SU-DHL-6 (cell line): ENCODE data around the gene SORBS2.

Source experiments
- H2AFZ ChIP-seq: fragments of 200-600 bp; sonication (generic); 2 replicates; pipeline ENCODE4 v1.6.1; 2014; ENCODE audit warnings: low read depth, mild to moderate bottlenecking, moderate library complexity, mixed read lengths, antibody characterized with exemption, low read length; ENCODE audit not compliant: severe bottlenecking
- H3F3A ChIP-seq: fragments of 200-600 bp; shearing (Covaris generic); 2 replicates; pipeline ENCODE4 v1.6.0; 2016; ENCODE audit warnings: antibody characterized with exemption, mild to moderate bottlenecking; ENCODE audit not compliant: insufficient read depth
- H3K27ac ChIP-seq: fragments of 200-600 bp; sonication (generic); 2 replicates; pipeline ENCODE4 v1.5.1; 2016; ENCODE audit warnings: low read depth, mild to moderate bottlenecking, low read length, moderate library complexity, mixed read lengths
- H3K27me3 ChIP-seq: fragments of 200-600 bp; sonication (generic), shearing (Covaris generic); 2 replicates; pipeline ENCODE4 v1.6.0; 2014; ENCODE audit warnings: mild to moderate bottlenecking, low read length
- H3K36me3 ChIP-seq: fragments of 200-600 bp; sonication (generic); 2 replicates; pipeline ENCODE4 v1.6.1; 2014; ENCODE audit warnings: mild to moderate bottlenecking, low read length, mixed read lengths
- H3K4me2 ChIP-seq: fragments of 300-600, 200-600 bp; shearing (Covaris generic), sonication (generic); 2 replicates; pipeline ENCODE4 v1.6.0; 2014; ENCODE audit warnings: low read length, low read depth, mild to moderate bottlenecking; ENCODE audit not compliant: poor library complexity, severe bottlenecking
- H3K4me3 ChIP-seq: fragments of 200-600 bp; sonication (generic); 2 replicates; pipeline ENCODE4 v1.5.1; 2014; ENCODE audit warnings: antibody characterized with exemption, low read length, mild to moderate bottlenecking, mixed read lengths; ENCODE audit not compliant: insufficient read depth, poor library complexity, severe bottlenecking
- H3K79me2 ChIP-seq: fragments of 200-600 bp; sonication (generic); 2 replicates; pipeline ENCODE4 v1.6.1; 2014; ENCODE audit warnings: mild to moderate bottlenecking, low read length, moderate library complexity; ENCODE audit not compliant: insufficient read depth
- H3K9ac ChIP-seq: fragments of 200-600 bp; sonication (generic); 2 replicates; pipeline ENCODE4 v1.7.0; 2014; ENCODE audit warnings: mild to moderate bottlenecking, low read length
- H3K9me2 ChIP-seq: fragments of 200-600 bp; sonication (generic); replicated peaks from 2 replicates; pipeline ENCODE4 v1.6.1; 2014; ENCODE audit warnings: low read length; ENCODE audit not compliant: insufficient read depth
- H3K9me3 ChIP-seq: fragments of 200-600 bp; sonication (generic); 2 replicates; pipeline ENCODE4 v1.6.1; 2014; ENCODE audit warnings: low read length, mixed read lengths; ENCODE audit not compliant: insufficient read depth
- H4K20me1 ChIP-seq: fragments of 200-600 bp; sonication (generic); 2 replicates; pipeline ENCODE4 v1.6.1; 2014; ENCODE audit warnings: low read depth, mild to moderate bottlenecking, antibody characterized with exemption, low read length, moderate library complexity, mixed read lengths
- EZH2phosphoT487 ChIP-seq: fragments of 200-600 bp; sonication (generic), shearing (Covaris generic); conservative IDR thresholded peaks from 2 replicates; pipeline ENCODE4 v1.6.1; 2018; ENCODE audit warnings: mild to moderate bottlenecking, antibody characterized with exemption, low read length, moderate library complexity, mixed read lengths
- TF ChIP-seq, protein P1 (sequence below): fragments of 200-600 bp; sonication (generic); IDR thresholded peaks from one replicate; pipeline ENCODE4 v1.5.1; 2017; ENCODE audit warnings: antibody characterized with exemption, mild to moderate bottlenecking, low read length, moderate library complexity; ENCODE audit not compliant: insufficient read depth, poor library complexity, severe bottlenecking

Gene SORBS2

GRCh38 chr4:185542626-185543315 lies 269.2 kb downstream of the SORBS2 start:
- H3K27ac ChIP-seq: no peak overlapping the region
- no peak overlapping the region for H3K9ac ChIP-seq
- H3F3A ChIP-seq: no peaks in the 10 kb centered on the region
- TF ChIP-seq EZH2phosphoT487: no peak
- TF ChIP-seq, protein P1, sequence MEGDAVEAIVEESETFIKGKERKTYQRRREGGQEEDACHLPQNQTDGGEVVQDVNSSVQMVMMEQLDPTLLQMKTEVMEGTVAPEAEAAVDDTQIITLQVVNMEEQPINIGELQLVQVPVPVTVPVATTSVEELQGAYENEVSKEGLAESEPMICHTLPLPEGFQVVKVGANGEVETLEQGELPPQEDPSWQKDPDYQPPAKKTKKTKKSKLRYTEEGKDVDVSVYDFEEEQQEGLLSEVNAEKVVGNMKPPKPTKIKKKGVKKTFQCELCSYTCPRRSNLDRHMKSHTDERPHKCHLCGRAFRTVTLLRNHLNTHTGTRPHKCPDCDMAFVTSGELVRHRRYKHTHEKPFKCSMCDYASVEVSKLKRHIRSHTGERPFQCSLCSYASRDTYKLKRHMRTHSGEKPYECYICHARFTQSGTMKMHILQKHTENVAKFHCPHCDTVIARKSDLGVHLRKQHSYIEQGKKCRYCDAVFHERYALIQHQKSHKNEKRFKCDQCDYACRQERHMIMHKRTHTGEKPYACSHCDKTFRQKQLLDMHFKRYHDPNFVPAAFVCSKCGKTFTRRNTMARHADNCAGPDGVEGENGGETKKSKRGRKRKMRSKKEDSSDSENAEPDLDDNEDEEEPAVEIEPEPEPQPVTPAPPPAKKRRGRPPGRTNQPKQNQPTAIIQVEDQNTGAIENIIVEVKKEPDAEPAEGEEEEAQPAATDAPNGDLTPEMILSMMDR: no peak
- H4K20me1 ChIP-seq: no peaks in the 10 kb centered on the region
- H3K79me2 ChIP-seq: no peaks in the 10 kb centered on the region
- no peaks in the 10 kb centered on the region for H3K9me2 ChIP-seq
- no peak overlapping the region for H3K4me2 ChIP-seq
- H3K9me3 ChIP-seq: no peaks in the 10 kb centered on the region
- H3K36me3 ChIP-seq: no peaks in the 10 kb centered on the region
- H3K4me3 ChIP-seq: no peak overlapping the region
- H3K27me3 ChIP-seq: no peaks in the 10 kb centered on the region
- H2AFZ ChIP-seq: no peak overlapping the region

DNA sequence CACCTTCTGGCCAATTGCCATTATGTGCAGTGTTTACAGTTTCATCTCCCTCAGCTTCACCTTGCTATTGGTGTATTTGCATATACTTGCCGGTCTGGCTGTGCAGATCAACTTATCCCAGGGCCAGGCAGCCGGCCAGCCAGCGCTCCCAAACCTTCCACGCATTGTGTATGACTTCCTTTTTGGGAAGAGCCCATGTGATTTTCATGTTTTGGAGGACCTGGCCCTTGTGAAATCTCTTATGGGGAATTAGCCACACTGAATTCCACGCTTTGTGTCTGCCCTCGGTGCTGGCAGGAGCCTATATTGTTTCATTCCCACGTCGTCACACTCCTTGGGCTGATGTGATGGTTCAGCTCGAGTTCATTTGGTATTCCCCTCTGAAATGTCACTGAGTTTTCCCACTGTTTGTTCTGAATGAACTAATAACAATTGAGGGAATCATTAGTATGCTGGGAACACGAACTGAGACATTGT lies 270.7 kb downstream of the SORBS2 start:
- H3F3A ChIP-seq: no peaks in the 10 kb centered on the region
- H3K9me3 ChIP-seq: no peaks in the 10 kb centered on the region
- H3K9ac ChIP-seq: no peak overlapping the region
- no peaks in the 10 kb centered on the region for H3K79me2 ChIP-seq
- no peak overlapping the region for H3K4me2 ChIP-seq
- no peak for TF ChIP-seq EZH2phosphoT487
- TF ChIP-seq, protein P1: no peak
- no peaks in the 10 kb centered on the region for H3K36me3 ChIP-seq
- no peak overlapping the region for H3K4me3 ChIP-seq
- H3K9me2 ChIP-seq: no peaks in the 10 kb centered on the region
- H4K20me1 ChIP-seq: no peaks in the 10 kb centered on the region
- no peak overlapping the region for H3K27ac ChIP-seq
- H2AFZ ChIP-seq: no peak overlapping the region
- no peaks in the 10 kb centered on the region for H3K27me3 ChIP-seq

- Histone ChIP-seq H4K20me1 (no peaks in the 10 kb centered on the region), H3K36me3 (no peaks in the 10 kb centered on the region), H3K9me3 (no peaks in the 10 kb centered on the region), H3K4me2 (no peak overlapping the region), H2AFZ (no peak overlapping the region), H3K4me3 (no peak overlapping the region), H3K9me2 (no peaks in the 10 kb centered on the region), H3K27ac (no peak overlapping the region), H3K9ac (no peak overlapping the region), H3F3A (no peaks in the 10 kb centered on the region), H3K79me2 (no peaks in the 10 kb centered on the region), H3K27me3 (no peaks in the 10 kb centered on the region)
- TF ChIP-seq, protein P1: no peak
- no peak for TF ChIP-seq EZH2phosphoT487
Measured at GRCh38 chr4:185540487-185541120, 271.4 kb downstream of the SORBS2 start.
